Stimulated activated CD4-positive, alpha-beta T cell treated with anti-CD3 and anti-CD28 coated beads, Interleukin-4, amount 100 ng/mL, for 1 hour (primary cell): ENCODE results near the gene CEP350.
"Not testable (repeated sequence)": the region's sequence is repeated elsewhere in the genome, so short reads cannot be mapped to it uniquely, and the experiment has no call there.

Experiments used
- DNase-seq: peaks from one replicate; pipeline ENCODE4 v3.0.0-alpha.2; 2020

The CEP350 gene

DNA sequence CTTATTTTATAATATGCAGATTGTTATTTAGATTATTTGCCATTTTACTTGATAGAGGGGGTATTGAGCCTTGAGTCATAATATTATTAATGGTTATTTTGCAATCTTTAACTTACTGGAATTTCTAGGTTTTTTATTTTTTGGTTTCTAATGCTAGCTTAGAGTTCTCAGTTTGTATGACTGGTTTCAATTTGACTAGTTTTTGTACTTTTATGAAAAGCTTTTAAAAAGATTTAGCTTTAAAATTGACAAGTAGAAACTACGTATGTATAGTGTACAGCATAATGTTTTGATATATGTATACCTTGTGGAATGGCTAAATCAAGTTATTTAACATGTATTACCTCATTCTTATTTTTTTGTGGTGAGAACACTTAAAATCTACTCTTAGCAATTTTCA lies 41.5 kb downstream of the CEP350 start:
- DNase-seq: no peak

DNA sequence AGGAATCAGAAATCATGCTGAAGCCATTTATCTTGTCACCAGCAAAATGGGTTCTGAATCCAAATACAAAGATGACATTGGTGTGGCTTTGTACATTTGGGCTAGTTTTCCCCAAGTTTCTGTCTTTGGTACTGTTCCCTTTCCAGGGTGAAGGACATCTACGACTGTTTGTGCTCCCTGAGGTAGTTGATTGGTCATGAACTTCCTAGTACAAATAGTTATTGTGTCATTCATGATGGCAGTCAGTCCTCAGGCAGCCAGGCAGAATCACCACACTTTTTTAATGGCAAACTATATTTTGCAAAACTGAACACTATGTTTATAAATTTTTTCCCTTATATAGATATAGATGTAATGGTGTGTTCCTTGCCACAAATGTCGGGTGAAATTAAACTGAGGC lies 46.0 kb downstream of the CEP350 start:
- no peak for DNase-seq

DNA sequence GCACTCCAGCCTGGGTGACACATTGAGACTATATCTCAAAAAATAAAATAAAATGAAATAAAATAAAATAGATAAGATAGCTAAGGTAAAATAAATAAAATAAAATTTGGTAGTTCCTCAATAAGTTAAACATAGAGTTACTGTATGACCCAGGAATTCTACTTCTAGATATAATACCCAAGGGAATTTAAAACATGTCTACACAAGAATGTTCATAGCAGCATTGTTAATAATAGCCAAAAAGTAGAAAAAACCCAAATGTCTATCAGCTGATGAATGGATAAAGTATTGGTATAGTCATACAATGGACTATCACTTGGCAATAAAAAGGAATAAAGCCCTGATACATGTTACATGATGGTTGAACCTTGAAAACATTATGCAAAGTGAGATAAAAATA lies 47.8 kb downstream of the CEP350 start:
- DNase-seq: no peak

DNA sequence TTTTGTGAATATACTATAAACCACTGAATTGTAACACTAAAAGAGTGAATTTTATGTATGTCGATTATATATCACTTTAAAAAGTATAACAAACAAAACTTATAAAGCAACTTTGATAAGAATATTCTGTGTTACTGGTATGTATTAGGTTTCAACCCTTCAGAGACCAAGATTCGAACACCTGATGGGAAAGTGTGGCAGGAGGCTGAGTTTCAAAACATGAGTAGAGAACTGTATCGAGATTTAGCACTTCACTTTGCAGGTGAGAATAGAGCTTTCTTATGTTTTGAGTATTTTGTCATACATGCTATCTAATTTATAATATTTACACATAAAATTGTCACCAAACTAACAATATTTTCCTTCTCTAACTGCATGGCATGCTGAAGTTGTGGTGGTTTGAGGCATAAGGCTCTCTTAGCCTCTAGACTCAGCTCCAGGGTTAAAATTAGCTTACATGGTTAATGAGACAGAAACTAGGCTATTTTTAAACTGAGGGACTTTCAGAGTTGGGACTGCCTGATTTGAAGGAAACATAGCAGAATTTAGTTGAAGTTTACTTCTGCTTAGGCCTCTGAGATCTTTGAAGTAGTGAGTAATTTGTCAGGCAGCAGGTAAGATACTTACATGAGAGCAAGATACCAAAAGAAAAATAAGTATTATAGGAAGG lies 48.6 kb downstream of the CEP350 start:
- no peak for DNase-seq

DNA sequence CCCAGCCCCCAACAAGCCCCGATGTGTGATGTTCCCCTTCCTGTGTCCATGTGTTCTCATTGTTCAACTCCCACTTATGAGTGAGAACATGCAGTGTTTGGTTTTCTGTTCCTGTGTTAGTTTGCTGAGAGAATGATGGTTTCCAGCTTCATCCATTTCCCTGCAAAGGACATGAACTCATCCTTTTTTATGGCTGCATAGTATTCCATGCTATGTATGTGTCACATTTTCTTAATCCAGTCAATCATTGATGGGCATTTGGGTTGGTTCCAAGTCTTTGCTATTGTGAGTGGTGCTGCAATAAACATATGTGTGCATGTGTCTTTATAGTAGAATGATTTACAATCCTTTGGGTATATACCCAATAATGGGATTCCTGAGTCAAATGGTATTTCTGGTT lies 52.2 kb downstream of the CEP350 start:
- DNase-seq: not testable (repeated sequence)

DNA sequence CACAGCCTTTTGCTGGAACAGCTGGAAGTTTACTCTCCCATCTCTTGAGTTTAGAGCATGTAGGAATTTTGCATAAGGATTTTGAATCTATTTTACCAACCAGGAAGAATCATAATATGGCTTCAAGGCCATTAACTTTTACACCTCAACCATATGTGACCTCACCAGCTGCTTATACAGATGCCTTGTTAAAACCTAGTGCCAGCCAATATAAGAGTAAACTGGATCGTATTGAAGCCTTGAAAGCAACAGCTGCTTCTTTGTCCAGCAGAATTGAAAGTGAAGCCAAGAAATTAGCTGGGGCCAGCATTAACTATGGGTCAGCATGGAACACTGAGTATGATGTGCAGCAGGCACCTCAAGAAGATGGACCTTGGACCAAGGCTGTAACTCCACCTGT lies 65.4 kb downstream of the CEP350 start:
- DNase-seq: no peak

DNA sequence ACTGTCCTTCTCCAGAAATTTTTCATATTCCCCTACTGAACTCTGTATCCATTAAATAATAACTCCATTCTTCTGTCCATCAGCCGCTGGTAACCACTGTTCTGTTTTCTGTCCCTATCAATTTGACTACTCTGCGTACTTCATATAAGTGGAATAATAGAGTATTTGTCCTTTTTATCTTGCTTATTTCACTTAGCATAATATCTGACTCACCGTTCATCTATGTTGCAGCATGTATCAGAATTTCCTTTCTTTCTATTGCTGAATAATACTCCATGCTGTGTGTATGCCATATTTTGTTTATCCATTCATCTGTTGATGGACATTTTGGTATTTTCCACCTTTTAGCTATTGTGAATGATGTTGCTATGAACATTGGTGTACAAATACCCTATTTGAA lies 71.9 kb downstream of the CEP350 start:
- no peak for DNase-seq

DNA sequence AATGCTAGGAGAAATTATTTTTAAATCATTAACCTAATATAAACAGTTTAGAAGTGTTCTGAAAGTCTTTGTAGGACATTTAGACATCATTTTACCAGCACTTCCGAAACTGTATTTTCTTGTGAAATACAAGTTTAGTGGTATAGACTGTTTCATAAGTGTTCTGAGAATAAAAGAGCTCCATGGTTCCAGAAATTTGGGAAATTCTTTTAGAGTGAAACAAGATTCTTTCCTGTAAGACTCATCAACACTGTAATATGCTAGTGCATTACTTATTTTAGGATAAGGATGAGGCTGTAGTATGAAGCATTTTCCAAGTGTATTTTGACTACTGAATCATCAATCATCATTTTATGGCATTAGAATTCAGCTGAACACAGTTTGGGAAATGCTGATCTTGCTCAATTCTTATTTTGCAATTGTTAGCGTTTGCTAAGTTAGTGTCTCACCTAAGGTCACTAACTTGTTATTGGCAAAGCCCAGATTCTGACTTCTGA lies 73.4 kb downstream of the CEP350 start:
- DNase-seq: no peak

DNA sequence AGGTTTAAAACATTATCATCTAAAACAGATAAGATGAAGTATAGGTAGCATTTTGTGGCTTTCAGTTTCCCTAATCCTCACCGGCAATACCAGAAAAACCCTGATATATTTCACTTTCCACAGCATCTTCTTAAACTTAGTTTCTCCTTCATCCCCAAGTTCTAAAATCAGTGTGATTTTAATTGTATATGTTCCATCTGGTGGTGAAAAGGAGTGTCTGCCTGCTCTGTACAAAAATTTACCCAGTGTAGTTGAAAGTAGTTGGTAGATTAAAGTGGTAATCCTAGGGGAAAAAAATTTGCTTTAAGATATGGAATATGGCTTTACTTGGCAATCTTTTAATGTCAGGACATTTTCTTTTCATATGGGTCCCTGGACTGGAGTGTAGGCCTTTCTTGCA lies 74.3 kb downstream of the CEP350 start:
- no peak for DNase-seq

DNA sequence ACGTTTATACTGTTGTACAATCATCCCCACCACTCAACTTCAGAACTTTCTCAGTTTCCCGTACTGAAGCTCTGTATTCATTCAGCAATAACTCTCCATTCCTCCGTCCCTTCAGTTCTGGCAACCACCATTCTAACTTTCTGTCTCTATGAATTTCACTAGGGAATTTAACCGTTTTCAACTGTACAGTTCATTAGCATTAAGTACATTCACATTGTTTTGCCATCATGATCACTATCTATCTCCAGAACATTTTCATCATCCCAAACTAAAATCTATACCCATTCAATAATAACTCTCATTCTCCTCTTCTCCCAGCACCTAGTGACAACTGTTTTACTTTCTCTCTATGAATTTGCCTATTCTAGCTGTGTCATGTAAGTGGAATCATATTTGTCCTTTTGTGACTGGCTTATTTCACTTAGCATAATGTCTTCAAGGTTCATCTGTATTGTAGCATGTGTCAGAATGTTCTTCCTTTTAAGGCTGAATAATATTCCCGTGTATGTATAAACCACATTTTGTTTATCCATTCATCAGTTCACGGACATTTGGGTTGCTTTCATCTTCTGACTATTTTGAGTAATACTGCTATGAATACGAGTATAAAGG lies 75.0 kb downstream of the CEP350 start:
- DNase-seq: no peak

DNA sequence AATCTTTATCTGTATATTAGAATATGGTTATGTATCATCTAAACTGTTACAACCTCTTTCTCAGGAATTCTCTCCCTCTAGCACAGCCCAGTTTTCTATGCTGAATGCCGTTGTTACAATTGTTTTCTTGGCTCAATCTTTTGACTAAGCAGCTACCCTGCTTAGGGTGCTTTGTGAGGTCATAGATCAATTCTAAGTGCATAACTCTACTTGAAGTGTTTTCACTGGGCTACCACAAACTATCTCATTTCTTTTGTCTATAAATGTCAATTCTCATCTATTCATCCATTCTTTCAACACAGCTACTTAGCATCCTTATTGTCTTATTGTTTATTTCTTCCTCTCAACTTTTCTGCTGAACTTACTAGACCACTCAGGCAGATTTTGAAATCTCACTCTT lies 77.1 kb downstream of the CEP350 start:
- DNase-seq: no peak

DNA sequence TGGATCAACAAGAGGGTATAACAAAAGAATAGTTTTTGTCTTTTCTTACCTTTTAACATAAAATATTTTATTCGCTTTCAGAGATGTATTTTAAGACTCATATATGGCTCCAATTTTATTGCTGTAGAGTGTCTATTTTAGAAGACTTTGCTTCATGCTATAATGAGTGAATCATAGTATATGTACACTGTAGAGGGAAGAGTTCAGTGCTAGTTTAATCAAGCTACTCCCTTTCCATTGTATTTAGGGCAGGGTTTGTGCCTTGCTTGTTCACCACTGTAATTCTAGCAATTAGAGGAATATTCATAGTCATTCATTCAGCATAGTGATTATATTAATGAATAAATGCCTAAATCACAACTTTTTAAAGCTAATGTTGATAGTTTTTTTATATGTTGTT lies 78.8 kb downstream of the CEP350 start:
- DNase-seq: no peak

DNA sequence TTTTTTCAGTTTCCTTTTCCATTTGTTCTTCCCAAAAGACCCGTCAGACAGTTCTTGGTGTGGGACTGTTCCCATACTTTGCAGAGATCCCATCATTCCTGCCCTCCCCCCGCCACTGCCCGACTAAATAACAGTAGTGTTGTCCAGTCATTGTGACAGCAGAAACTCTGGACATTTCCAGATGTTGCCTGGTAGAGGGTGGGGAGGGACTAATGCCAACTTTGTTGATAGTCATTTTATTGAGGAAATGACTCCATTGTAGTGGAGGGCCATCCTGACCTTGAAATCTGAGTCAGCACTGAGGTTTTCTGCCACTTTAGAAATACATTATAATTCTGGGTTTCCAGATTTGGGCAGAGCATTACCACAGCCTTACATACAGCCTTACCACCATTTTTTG lies 85.4 kb downstream of the CEP350 start:
- DNase-seq: no peak

DNA sequence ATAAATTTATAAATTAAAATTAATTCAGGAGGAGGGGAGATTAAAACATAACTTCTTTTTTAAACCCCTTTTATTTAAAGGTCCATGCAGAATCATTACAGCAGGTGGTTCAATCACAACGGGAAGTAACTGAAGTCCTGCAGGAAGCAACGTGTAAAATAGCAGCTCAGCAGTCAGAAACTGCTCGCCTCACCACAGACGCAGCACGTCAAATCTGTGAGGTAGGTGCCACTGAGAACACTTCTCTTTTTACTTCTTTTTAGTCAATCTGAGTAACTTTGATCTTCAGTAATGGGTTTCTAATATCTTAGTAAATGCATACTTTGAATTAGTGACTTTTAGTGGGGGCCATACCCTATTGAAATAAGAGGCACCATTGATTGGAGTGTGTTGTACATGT lies 87.0 kb downstream of the CEP350 start:
- no peak for DNase-seq

DNA sequence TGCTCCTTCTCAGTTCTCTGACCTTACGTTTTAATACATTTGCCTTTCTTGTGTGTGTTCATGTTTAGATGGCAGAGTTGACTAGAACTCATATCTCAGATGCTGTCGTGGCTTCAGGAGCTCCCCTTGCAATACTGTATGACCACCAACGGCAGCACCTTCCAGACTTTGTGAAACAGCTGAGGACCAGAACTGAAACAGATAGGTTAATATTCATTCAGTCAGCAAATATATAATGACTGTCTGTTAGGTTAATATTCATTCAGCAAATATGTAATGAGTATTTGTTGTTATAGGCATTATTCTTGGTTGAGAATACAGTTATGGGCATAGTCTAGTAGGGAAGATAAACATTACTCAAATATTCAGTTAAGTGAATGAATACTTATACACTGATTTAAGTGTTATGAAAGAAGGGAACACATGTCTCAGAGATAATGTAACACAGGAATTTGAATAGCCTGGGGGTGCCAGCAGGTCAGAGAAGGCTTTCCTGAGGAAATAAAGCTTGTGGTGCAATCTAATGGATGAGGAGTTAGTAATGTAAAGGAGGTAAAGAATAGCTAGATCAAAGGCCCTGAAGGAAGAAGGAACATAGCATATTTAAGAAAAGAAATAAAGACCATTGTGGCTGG lies 88.5 kb downstream of the CEP350 start:
- no peak for DNase-seq

DNA sequence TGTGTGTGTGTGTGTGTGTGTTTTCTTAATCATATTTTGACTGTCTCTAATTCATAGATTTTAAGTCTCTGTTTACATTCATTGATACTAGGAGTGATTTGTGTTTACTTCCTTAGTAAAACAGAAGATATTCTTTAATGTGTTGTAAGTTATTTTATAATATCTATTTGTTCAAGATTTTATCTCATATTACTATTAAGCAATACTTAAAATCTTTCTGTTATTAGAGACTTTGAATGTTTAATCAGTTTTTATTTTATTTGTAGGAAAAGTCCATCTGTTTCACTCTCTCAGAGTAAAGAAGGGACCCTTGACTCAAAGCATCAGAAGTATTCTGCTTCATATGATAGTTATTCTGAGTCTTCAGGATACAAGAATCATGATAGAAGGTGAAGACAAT lies 89.2 kb downstream of the CEP350 start:
- DNase-seq: no peak

DNA sequence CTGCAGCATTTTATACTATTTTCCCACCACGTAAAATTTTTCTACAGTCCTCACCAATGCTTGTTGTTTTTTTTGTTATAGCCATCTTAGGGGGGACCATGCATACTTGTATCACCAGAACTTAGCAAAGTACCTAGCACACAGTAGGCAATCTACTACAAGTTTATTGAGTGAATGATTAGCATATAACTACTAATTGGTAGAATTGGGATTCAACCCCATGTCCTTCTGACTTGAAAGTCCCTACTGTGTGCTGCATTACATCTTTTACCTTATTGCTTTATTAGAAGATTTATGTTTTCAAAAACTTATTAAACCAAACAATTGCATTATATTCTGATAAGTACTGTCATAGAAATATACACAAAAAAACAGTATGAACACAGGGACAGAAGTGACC lies 92.1 kb downstream of the CEP350 start:
- no peak for DNase-seq

DNA sequence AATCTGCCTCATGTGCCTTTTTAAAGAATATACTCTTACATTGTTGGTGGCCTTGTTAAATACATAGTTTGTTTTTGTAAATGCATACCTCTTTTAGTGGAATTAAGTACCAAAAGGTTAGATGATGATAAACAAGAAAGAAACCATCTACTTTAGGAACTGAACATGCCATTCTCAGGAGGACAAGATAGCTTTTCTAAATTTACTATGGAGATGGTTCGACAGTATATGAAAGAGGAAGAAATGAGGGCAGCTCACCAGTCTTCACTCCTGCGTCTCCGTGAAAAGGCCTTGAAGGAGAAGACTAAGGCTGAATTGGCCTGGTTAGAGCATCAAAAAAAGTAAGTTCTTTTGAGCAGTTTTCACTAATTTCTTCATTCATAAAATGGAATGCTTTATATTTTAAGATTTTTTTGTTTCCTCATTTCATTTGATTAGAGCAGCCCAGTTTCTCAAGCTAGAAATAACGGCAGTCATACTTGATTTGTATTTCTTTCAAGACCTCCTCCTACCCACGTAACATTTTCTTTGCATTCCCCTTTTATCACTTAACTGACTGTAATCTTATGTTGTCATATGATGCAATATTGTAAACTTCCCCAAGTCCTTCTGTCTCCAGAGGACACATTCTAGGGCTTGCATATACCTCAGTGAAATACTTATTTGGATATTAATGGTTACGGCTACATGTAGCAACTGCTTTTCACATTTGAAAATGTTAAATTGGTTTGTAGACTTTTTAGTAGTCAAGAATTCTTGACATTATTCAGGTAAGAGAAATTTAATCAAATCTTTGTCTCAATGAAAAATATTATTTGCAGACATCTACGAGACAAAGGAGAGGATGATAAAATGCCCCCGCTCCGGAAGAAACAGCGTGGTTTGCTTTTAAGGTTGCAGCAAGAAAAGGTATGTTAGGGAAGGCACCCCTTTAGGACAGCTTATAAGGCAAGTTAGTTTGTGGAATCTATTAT lies 99.3 kb downstream of the CEP350 start:
- DNase-seq: no peak

DNA sequence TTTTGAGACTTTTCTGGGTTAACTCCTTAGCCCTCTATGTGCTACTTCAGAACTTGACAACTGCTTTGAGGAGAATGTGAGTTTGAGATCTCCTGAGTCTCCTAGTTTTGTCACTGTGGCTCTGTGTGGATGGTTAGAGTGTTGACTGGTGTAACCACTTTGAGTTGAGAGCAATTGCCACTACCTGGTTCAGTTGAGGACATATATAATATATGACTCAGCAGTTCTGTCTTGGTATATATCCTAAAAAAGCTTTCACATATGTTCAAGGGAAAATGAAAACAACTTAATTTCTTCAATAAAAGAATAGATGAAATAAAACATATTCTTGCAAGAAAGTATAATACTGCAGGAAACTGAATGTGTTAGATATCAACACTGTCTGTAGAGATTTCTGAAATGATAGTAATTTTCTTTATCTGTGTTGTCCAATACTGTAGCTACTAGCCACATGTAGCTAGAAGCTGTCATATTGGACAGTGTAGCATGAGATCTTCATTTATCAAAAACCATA lies 103.3 kb downstream of the CEP350 start:
- no peak for DNase-seq

DNA sequence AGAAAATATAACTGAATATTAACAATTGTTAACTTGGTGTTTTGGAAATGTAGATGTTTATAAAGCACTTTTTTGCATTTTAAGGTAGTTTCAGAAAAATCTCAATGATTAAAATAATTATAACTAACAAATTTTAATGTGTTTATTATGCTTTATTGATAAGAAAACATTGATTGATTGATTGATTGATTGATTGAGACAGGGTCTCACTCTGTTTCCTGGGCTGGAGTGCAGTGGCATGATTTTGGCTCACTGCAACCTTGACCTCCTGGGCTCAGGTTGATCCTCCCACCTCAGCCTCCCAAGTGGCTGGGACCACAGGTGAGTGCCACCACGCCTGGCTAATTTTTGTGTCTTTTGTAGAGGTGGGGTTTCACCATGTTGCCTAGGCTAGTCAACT lies 106.4 kb downstream of the CEP350 start:
- DNase-seq: no peak

DNA sequence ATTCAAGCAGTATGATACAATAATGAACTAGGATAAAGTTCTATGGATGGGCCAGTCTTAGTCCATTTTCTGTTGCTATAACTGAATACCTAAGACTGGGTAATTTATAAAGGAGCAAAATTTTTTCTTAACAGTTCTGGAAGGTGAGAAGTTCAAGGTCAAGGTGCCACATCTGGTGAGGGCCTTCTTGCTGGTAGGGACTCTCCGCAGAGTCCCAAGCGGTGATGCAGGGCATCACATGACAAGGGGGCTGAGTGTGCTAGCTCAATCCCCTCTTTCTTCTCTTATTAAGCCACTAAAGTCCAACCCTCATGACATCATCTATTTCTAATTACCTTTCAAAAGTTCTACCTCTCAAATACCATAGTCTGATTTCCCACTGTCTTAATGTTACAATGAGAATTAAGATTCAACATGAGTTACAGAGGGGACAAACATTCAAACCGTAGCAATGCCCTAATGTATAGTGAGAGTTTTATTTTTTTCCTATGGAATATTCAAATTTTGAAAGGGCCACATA lies 107.9 kb downstream of the CEP350 start:
- no peak for DNase-seq

DNA sequence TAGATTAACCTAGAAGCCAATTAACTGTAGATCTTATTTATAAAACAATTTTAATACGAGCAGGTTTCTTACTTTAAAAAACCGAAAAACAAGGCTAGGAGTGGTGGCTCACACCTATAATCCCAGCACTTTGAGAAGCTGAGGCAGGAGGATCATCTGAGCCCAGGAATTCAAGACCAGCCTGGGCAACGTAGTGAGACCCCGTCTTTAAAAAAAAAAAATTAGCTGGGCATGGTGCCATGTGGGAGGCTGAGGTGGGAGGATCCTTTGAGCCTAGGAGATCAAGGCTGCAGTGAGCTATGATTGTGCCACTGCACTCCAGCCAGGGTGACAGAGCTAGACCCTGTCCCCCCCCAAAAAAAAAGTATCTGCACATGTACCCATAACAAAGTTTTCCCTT lies 110.8 kb downstream of the CEP350 start:
- DNase-seq: no peak

DNA sequence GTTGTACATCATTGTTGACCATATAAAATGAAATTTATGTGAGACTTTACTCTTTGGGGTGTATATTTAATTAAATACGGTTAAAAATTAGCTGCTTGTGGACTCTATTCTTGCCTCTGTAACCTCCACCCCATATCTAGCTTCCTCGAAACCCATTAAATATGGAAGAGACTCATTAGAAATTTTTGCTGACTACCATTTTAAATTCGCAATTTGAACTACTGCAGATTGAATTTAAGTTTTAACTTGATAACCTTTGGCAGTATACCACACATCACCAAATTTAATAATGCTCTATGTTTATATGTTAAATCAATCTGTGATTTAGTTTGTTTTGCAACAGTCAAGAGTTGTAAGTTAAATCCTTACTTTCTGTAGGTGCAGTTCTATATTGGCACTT lies 111.5 kb downstream of the CEP350 start:
- DNase-seq: no peak
